Activated naive CD4-positive, alpha-beta T cell (primary cell): ENCODE measurements around the gene LPAR2.
"Not testable (repeated sequence)": the region's sequence is repeated elsewhere in the genome, so short reads cannot be mapped to it uniquely, and the experiment has no call there.

Experiments used
- DNase-seq, 4 experiments: peaks; one replicate each; lab custom pipeline; 2025; lab: John Stamatoyannopoulos, UW

The LPAR2 gene

DNA sequence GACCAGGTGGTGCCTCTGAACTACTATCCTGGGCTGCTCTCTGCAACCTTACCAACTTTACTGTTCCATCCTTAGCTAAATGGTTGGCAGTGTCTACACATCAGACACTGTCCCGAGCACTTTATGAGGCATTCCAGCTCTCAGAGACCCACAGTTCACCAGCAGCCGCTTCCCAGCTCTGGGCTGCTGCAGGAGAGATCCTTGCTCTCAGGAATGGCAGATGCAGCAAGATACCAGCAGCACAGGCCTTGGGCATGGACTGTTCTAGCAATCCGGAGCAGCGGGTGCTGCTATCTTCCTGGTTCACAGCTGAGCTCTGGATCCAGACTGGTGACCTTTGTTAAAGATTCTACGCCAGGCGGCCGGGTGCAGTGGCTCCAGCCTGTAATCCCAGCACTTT, 3.3 kb upstream of the LPAR2 start:
- no peak for DNase-seq

DNA sequence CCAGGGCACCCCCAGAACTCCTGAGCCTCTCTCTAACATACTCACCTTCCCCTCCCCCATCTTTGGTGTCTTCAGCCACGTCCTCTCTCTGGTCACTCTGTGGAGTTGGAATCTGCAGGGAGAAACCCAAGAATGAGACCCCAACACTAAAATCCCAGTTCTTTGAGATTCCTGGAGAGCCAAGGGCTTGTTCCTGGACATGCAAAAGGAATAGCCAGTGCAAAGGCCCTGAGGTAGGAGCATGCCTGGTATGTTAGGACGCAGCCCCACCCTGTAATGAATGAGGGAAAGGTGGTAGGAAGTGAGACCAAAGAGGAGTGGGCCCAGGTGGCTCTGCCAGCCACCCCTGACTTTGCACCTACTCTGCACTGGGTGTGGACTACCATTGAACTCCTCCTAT, 2.4 kb upstream of the LPAR2 start:
- DNase-seq, result no peak

DNA sequence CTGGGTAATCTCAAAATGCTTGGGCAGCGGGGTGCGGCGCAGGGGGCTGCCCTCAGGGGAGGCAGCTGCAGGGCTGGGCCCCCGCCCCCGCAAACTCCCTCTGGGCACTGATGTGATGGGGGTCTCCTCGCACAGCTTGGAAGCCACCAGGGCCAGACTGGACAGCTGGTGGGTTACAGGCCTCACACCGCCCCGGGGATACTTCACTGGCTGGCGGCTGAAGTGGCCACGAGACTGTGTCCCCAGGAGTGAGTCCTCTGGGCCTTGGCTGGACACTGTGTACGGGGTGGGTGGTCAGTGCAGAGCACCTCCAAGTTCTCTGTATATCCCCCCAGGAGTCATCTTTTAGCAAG, 2.0 kb upstream of the LPAR2 start:
- DNase-seq, result no peak

DNA sequence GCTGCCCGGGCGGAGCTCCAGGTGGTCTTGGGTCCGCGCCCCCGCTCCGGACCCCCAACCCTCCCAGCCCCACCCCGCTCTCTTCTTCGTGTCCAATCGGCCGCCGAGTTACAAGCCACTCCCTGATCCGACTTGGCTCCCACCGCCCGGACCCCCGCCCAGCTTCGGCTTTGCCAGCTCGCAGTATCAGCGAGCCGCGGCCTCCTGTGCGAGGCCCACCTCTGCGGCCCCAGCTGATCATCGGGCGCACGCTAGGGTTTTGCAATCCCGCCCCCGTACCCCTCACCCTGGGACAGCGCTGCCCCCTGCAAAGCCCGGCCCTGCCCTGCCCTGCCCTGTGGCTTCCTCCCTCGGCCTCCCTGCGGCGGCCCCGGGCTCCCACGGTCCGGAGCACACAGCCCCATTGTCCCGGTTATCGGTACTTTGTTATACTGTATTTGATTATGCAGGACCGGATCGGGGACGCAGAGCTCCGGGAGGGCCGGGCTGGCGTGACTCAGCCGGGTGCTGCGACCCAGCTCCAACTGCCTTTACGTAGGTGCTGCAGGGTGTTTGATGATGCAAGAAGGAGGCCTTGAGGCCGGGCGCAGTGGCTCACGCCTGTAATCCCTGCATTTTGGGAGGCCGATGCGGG, 598 bp upstream of the LPAR2 start:
- DNase-seq, result peak in 3 of 4 experiments; percentile 17 to 42 (median 18)

DNA sequence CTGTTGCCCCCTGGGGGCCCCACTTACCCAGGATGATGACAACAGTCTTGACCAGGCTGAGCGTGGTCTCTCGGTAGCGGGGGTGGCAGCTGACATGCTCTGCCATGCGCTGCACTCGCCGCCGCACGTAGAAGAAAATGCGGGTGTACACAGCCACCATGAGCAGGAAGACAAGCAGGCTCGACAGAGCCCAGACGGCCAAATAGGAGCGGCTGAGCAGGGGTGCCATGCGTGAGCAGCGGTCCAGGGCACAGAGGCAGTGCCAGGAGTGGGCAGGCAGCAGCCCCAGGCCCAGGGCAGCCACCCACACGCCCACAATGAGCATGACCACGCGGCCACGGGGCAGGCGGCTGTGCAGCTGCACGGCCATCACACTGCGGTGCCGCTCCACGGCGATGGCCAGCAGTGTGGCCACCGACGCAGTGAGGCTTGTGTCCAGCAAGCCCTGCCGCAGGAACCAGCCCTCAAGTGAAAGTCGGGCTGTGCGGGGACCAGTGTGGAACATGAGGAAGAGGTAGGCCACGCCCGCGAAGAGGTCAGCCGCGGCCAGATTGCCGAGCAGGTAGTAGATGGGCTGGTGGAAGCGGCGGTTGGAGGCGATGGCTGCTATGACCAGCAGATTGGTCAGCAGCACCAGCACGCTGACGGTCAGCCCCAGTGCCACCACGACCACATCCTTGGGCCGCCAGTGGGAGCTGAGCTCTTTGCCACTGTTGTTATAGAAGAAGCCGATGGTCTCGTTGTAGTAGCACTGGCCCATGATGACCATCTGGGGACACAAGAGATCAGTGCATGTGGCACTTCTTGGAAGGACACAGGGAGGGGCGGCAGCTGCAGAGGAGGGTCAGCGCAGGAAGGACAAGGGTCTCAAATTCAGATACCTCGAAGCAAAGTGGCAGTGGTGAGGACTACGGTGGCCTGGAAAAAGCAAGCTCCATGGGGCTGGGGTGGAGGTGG, 1.2 kb downstream of the LPAR2 start:
- no peak for DNase-seq

DNA sequence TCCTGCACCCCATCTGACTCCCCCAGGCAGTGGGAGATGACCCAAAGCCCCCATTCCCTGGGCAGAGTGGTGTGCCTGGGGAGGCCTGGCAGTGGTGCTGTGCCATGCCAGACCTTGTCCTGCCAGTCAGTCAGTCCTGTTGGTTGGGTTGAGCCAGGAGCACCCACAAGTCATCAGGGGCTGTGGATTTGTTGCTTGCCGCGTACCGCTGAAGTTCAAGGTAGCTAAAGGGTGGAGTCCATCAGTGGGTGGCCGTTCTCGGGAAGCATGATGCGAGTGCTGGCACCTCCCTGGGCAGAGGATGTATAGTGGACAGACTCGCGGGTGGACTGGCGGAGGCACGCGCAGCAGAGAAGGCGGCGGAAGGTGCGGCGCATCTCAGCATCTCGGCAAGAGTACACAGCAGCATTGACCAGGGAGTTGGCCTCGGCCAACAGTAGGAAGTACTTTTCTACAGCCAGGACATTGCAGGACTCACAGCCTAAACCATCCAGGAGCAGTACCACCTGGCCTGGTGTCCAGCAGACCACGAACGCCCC, 3.9 kb downstream of the LPAR2 start:
- DNase-seq, result no peak

DNA sequence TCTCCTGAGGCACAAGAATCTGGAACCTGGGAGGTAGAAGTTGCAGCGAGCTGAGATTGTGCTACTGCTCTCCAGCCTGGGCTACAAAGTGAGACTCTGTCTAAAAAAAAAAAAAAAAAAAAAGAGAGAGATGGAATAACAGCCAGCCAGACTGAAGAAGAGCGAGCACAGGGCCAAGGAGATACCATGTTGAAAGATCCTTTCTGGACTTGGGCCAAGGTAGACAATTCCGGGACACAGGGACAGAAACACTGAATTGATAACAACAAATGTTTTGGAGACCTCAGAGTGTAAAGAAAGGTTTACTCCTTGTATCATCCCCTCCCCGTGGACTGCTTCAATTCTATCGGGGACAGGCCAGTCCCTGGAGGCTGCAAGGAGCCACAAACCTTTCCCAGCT, 4.6 kb downstream of the LPAR2 start:
- no peak for DNase-seq

DNA sequence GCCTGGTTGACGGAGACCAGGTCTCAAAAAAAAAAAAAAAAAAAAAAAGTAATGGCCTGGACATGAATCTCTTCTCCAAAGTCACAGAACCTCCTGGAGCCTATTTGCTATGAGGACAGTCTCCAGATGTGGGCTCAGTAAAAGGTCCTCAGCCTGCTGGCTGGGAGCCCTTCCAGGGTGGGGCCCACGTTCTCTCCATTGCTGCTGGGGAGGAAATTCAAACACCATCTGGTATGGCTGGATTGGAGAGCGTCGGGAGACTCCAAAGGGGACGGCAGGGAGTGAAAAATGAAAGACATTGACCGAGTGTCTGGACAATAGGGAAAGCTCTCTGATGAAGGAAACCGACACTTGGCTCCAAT, 8.2 kb downstream of the LPAR2 start:
- no peak for DNase-seq

DNA sequence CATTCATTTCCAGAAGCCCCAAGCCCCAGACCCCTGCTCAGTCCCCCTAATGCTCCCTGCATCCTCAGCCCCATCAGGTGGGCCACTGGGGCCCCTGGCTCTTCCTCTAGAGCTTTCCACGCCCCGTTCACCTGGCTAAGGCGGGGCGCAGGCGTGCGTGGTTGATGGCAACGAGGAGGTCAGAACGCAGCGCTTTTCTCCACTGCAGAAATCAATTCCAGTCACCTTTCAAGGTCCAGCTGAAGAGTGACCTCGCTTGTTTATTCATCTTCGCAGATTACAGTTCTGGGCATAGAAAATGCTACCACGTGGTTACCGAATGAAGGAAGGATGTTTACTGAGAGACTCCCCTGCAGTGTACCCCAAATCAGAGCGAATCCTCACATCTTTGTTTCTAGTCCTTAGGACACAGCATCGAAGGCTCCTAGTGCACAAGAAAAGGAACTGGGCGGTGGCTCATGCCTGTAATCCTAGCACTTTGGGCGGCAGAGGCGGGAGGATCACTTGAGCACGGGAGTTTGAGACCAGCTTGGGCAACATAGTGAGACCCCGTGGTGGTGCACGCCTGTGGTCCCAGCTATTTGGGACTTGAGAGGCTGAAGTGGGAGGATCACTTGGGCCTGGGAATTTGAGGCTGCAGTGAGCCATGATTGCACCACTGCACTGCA, 8.7 kb downstream of the LPAR2 start:
- no peak for DNase-seq

DNA sequence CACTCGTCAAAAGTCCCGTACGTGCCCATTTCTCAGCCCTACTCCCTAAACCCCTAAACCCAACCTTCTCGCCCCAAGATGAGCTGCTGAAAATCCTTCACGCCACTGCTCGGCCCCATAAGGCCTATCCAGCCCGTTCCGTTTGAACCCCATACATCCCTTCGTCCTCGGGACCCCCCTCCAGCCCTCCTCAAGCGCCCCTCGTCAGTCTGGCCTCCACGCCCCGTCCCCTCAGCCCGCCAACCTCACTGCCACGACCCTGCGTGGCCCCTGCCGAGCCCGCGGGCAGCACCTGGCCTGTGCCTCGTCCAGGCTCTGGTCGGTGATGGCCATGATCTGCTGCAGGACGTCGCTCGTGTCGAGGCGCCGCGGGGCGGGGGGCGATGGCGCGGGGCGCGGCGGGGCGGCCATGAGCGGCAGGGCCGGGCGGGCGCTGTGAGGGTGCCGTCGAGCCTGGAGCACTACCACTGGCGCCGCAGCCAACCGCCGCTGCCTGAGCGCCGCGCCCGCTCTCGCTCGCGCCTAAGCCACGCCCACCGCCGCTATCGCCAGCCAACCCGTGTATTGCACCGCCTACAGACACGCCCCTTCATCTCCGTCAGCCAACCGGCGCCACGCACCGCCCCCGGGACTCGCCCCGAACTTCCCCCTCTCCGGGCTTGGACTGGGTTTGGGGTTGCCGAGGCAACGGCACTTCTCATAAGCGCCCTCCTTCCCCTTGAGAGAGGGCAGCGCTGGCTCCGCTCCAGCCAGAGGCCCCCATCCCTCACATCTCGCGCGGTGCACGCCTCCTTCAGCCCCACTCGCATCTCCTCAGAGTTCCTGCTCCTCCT, 9.6 kb downstream of the LPAR2 start, which contains the start of gene PBX4:
Gene PBX4 (minus strand): TSS at position 469 of the 833 bp plus-strand sequence. CDS start 58 bp downstream, at position 411.
- DNase-seq, result peak; percentile 91 to 99 (median 97)

DNA sequence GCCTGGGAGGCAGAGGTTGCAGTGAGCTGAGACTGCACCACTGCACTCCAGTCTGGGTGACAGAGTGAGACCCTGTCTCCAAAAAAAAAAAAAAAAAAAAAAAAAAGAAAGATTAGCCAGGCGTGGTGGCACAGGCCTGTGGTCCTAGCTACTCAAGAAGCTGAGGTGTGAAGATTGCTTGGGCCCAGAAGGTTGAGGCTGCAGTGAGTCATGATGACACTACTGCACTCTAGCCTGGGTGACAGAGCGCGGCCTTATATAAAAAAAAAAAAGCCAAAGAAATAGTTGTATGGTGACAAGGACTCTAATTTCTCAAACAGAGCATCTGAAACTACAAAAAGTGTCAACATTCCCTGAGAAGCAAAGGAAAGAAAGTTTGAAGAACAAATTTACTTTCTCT, 12.9 kb downstream of the LPAR2 start:
- DNase-seq, result no peak

DNA sequence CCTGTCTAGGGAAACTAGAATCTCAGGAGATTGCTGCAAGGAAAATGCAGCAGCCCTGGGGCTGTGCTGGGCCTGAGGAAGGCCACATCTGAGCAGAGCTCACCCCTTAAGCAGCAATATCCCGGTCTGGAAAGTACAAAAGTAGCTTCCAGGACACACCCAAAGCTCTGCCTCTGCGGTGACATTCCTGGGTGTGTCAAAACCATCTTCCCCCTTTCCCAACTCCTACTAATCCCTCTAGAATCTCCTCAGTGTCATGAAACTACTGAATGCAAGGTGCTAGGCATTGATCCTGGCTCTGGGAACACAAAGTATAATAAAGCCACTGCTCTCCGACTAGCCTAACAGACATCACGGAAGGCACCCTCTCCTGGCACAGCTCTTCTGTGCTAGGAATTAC, 14.5 kb downstream of the LPAR2 start:
- DNase-seq, result no peak

DNA sequence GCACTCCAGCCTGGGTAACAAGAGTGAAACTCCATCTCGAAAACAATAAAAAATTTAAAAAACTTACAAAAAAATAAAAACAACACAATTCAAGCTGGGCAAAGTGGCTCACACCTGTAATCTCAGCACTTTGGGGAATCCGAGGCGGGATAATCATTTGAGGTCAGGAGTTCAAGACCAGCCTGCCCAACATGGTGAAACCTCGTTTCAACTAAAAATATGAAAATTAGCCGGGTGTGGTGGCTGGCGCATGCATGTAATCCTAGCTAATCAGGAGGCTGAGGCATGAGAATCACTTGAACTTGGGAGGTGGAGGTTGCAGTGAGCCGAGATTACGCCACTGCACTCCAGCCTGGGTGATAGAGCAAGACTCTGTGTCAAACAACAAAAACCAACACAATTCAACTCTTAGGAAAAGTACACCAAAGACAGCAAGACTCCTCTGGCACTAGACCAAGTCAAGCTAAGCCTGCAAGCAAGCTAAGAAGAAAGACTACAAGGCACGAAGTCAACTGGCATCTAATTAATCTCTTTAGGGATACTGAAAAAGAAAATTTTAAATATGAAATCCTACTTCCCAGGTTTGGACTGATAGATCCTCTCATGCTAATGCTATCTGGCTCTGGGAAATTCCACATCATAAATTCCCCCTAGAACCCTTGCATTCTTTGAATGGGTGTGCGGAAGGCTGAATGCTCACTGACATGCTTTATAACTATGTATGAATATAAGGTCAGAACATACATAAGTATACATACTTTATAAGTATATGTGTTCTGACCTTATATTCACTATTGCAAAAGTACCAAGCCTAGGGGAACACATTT, 17.4 kb downstream of the LPAR2 start:
- no peak for DNase-seq

DNA sequence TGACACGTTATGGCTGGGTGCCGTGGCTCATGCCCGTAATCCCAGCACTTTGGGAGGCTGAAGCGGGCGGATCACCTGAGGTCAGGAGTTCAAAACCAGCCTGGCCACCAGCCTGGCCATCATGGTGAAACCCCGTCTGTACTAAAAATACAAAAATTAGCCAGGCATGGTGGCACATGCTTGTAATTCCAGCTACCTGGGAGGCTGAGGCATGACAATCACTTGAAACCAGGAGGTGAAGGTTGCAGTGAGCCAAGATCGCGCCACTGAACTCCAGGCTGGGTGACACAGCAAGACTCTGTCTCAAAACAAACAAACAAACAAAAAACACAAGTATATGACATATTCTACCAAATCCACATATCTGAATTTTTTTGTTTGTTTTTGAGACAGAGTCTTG, 21.3 kb downstream of the LPAR2 start:
- DNase-seq, result not testable (repeated sequence)

DNA sequence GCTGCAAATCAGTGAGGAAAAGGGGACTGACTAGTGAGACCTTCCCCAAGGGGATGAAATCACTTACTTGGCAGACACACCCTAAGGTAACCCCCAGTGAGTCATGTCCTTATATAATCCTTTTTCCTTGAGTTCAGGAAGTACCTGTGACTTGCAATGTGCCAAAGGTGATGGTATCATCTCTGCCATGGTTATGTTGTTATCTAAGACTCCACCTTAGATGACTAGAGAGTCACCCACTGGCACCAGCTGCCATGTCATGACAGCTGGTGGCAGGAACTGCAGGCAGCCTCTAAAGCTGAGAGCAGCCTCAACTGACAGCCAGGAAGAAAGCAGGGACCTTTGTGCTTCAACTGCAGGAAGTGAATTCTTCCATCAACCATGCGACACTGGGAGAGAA, 22.0 kb downstream of the LPAR2 start:
- peak in 1 of 4 experiments; percentile 24 for DNase-seq

DNA sequence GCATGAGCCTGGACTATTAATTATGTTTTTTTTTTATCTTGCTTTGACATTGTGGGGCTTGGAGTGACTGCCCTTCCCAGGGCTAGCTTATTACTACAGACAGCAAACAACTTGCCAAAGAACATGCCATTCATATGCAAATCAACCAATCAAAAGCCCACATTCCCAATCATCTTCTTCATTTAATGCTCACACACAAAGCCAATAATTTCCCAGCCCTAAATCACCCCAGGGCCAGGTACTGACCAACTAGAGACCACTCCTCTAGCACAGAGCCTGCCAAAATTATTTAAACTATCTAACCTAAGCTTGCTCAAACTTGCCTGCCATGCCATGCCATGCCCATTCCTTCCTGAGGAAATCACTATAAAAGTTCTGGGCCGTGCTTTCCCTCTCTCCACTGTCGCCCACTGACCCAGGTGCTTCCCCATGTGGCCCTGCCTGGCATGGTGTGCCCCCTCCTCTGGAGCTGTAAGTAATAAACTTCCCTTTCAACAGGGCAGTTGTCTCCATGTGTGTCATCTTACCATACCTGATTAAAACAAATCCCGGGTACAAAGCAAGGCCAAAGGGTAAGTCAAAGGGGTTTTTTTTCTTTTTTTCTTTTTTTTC, 25.2 kb downstream of the LPAR2 start:
- DNase-seq, result no peak

DNA sequence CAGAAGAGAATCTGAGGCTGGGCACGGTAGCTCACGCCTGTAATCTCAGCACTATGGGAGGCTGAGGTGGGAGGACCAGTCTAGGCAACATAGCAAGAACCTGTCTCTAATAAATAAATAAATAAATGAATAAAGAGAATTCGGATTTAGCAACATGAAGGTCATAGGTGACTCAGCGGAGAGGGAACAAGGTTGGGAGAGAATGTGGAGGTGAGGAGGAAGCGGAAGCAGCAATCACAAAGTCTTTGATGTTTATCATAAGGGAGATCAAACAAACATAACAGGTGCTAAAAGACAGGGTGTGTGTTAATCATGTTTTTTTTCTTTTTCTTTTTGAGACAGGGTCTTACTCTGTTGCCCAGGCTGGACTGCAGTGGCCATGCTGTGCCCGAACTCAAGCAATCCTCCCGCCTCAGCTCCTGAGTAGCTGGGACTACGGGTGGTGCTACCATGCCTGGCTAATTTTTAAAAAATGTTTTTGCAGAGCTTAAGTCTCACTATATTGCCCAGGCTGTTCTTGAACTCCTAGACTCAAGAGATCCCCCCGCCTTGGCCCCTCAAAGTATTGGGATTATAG, 25.8 kb downstream of the LPAR2 start:
- DNase-seq, result no peak

DNA sequence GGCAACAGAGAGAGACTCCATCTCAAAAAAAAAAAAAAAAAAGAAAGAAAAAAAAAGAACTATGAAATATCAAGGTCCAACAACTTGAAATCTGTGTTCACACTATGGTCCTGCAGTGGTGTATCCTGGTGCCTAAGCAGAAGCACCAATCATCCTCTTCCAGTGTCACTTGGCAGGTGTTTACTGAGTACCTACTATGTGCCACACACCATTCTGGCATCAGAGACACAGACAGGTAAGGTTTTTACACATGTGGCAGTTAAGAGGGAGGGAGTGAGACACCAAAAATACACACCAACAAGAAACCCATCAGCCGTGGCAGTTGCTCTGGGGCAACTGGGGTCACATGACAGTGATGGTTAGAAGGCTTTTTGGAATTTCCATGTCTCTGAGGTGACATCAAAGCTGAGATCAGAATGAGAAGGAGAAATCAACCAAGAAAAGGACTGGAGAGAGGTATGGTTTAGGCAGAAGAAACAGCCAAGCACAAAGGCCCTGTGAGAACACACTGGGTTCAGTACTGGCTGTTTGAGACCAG, 27.2 kb downstream of the LPAR2 start:
- no peak for DNase-seq

DNA sequence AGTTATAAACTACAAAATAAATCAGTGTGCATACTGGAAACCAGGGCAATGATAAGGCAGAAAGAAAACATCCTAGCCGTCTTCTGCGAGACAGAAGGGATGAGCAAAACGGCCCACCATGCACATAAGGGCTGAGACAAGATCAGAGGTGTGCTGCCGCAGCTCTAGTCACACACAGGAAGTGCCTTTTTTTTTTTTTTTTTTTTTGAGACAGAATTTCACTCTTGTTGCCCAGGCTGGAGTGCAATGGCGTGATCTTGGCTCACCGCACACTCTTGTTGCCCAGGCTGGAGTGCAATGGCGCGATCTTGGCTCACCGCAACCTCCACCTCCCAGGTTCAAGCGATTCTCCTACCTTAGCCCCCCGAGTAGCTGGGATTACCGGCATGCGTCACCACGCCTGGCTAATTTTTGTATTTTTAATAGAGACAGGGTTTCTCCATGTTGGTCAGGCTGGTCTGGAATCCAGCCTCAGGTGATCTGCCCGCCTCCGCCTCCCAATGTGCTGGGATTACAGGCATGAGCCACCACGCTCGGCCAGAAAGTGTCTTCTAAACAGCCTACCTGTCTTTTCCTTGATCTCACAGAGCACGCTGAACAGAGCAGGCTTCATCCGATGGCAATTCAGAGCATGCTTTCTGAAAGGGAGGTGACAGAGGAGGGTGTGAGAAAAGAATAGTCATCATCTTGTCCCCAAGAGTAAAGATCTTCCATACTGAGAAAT, 29.1 kb downstream of the LPAR2 start:
- peak in 1 of 4 experiments; percentile 45 for DNase-seq
